ENCODE results near the gene BICD1.
A peak's percentile ranks its signal among the peaks of the same experiment; 100 is the strongest.

The BICD1 gene

GRCh38 chr12:32362892-32363291, 256.2 kb downstream of the BICD1 start:
- no peak for DNase-seq

GRCh38 chr12:32365473-32366064, 258.9 kb downstream of the BICD1 start:
- DNase-seq, result peak; percentile 65

GRCh38 chr12:32366714-32367113, 260.1 kb downstream of the BICD1 start:
- DNase-seq, result no peak

- DNase-seq, result no peak
These were observed 260.7 kb downstream of the BICD1 start for GRCh38 chr12:32367381-32367780.

- DNase-seq, result no peak
These were observed 262.6 kb downstream of the BICD1 start for GRCh38 chr12:32369202-32369601.

GRCh38 chr12:32377344-32378055, 270.9 kb downstream of the BICD1 start:
- no peak for DNase-seq

- no peak for DNase-seq
These were observed 272.6 kb downstream of the BICD1 start for GRCh38 chr12:32379213-32379612.

GRCh38 chr12:32379667-32380066, 273.0 kb downstream of the BICD1 start:
- DNase-seq, result no peak

- no peak for DNase-seq
These were observed 275.6 kb downstream of the BICD1 start for GRCh38 chr12:32382226-32382625.

- DNase-seq, result no peak
These were observed 284.0 kb downstream of the BICD1 start for GRCh38 chr12:32390572-32391219.

GRCh38 chr12:32395026-32395425, 288.4 kb downstream of the BICD1 start:
- DNase-seq, result no peak

GRCh38 chr12:32397696-32398095, 291.0 kb downstream of the BICD1 start:
- DNase-seq, result no peak

- no peak for DNase-seq
These were observed 291.5 kb downstream of the BICD1 start for GRCh38 chr12:32398181-32398580.

- DNase-seq, result no peak
These were observed 292.2 kb downstream of the BICD1 start for GRCh38 chr12:32398816-32399369.

- peak; percentile 89 for DNase-seq
These were observed 292.9 kb downstream of the BICD1 start, which contains the start of gene FGD4 for GRCh38 chr12:32399370-32400113. TSS of gene FGD4 (plus strand) at chr12:32399558.

- peak; percentile 17 for DNase-seq
These were observed 293.5 kb downstream of the BICD1 start for GRCh38 chr12:32400114-32400672.

GRCh38 chr12:32400866-32401265, 294.2 kb downstream of the BICD1 start:
- DNase-seq, result no peak

GRCh38 chr12:32402170-32402569, 295.5 kb downstream of the BICD1 start:
- no peak for DNase-seq

- peak; percentile 26 for DNase-seq
These were observed 296.3 kb downstream of the BICD1 start for GRCh38 chr12:32402946-32403345.

GRCh38 chr12:32407795-32408194, 301.1 kb downstream of the BICD1 start:
- no peak for DNase-seq

GRCh38 chr12:32413412-32413811, 306.8 kb downstream of the BICD1 start:
- DNase-seq, result no peak

GRCh38 chr12:32418221-32418620, 311.6 kb downstream of the BICD1 start:
- no peak for DNase-seq

Data from RPMI8226 (cell line).